Natural killer cell treated with Interleukin-12 subunit alpha and Interleukin-12 subunit beta and Interleukin-15 and Interleukin-18, amount 100 ng/mL, for 72 hours (primary cell): ENCODE results near the gene ABCB9. TPM values are rescaled to one million over a fixed set of nuclear protein-coding genes. Genes with fewer than 3 reads are reported as not detected.

Experiments used
- ATAC-seq, 2 donors: fragments of 150-1000 bp; cut with Tn5 transposase in 1 of 2; sonication (Bioruptor Pico), chemical (Tn5 transposase) in 1 of 2; 2 replicates each; pipeline ENCODE4 v1.10.0; 2021
- DNase-seq: peaks from one replicate; pipeline ENCODE4 v3.0.0; 2022; ENCODE audit warnings: low spot score
- H3K27ac Mint-ChIP-seq, 2 donors: 1 replicate in 1 of 2; 2 replicates in 1 of 2; pipeline ENCODE4 v1.8.0; 2022; ENCODE audit warnings: mixed read lengths in 2 of 2, mild to moderate bottlenecking in 1 of 2, moderate library complexity in 1 of 2
- H3K27me3 Mint-ChIP-seq, 2 donors: 1 replicate in 1 of 2; 2 replicates in 1 of 2; pipeline ENCODE4 v1.8.0; 2022; ENCODE audit warnings: mixed read lengths in 2 of 2
- H3K36me3 Mint-ChIP-seq: one replicate; pipeline ENCODE4 v1.8.0; 2022; ENCODE audit warnings: mixed read lengths
- H3K4me1 Mint-ChIP-seq, 2 donors: 1 replicate in 1 of 2; 2 replicates in 1 of 2; pipeline ENCODE4 v1.8.0; 2022; ENCODE audit warnings: low read depth in 2 of 2, mixed read lengths in 2 of 2, mild to moderate bottlenecking in 1 of 2
- H3K4me3 Mint-ChIP-seq: one replicate; pipeline ENCODE4 v1.8.0; 2022; ENCODE audit warnings: mixed read lengths
- H3K9me3 Mint-ChIP-seq: 2 replicates; pipeline ENCODE4 v1.8.0; 2022; ENCODE audit warnings: mixed read lengths
- total RNA-seq, 2 donors: library from RNA; stranded (reverse); gene quantifications; one replicate each; pipeline ENCODE4 v1.2.3, GENCODE V29; 2022

ABCB9 gene
- total RNA-seq, 2 donors from 2014 or later, result 4.5 to 6.3 TPM

- H3K27ac Mint-ChIP-seq, result no peak overlapping the region
- no peak for DNase-seq
- H3K4me1 Mint-ChIP-seq, result peaks cover 3 to 5% of the 10 kb centered on the region in 2 donors
- ATAC-seq, result no peak
- no peaks in the 10 kb centered on the region for H3K27me3 Mint-ChIP-seq
- no peaks in the 10 kb centered on the region for H3K9me3 Mint-ChIP-seq
- H3K36me3 Mint-ChIP-seq, result no peaks in the 10 kb centered on the region
- no peak overlapping the region for H3K4me3 Mint-ChIP-seq
Measured at GRCh38 chr12:122989874-122990419, 23.7 kb upstream of the ABCB9 start.

- peaks cover 9 to 11% of the 10 kb centered on the region in 2 donors for H3K4me1 Mint-ChIP-seq
- no peaks in the 10 kb centered on the region for H3K9me3 Mint-ChIP-seq
- DNase-seq (no peak), ATAC-seq (no peak)
- no peak overlapping the region for H3K27ac Mint-ChIP-seq
- H3K36me3 Mint-ChIP-seq, result no peaks in the 10 kb centered on the region
- no peak overlapping the region for H3K4me3 Mint-ChIP-seq
- H3K27me3 Mint-ChIP-seq, result no peaks in the 10 kb centered on the region
Measured at GRCh38 chr12:122989225-122989839, 23.1 kb upstream of the ABCB9 start.

- no peaks in the 10 kb centered on the region for H3K27me3 Mint-ChIP-seq
- no peak for DNase-seq
- no peak overlapping the region for H3K27ac Mint-ChIP-seq
- H3K4me3 Mint-ChIP-seq, result no peak overlapping the region
- no peak for ATAC-seq
- no peaks in the 10 kb centered on the region for H3K36me3 Mint-ChIP-seq
- no peaks in the 10 kb centered on the region for H3K9me3 Mint-ChIP-seq
- peaks cover 11 to 14% of the 10 kb centered on the region in 2 donors for H3K4me1 Mint-ChIP-seq
Measured at GRCh38 chr12:122988612-122989212, 22.4 kb upstream of the ABCB9 start.

DNA sequence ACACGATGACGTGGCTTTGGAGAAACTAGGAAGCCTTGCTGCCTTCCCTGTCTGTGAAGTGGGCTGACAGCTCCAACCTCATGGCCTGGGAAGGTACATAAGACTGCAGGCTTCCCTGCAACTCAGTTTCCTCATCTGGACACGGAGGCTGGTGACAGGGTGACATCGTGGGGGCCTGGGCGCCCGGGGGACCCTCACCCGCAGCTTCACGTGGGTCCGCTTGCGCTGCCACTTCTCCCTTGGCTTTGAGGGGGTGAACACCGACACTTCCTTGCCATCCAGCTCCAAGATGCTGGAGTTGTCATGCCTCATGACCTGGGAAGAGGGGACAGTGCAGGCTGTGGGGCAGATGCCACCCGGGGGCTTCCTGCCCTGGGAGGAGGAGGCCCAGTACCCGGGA is 21.8 kb upstream of the ABCB9 start:
- Mint-ChIP-seq H3K27ac (no peak overlapping the region), H3K4me3 (no peak overlapping the region), H3K27me3 (no peaks in the 10 kb centered on the region), H3K36me3 (no peaks in the 10 kb centered on the region), H3K4me1 (peaks cover 15 to 21% of the 10 kb centered on the region in 2 donors), H3K9me3 (no peaks in the 10 kb centered on the region)
- ATAC-seq, result no peak
- no peak for DNase-seq

- Mint-ChIP-seq H3K27ac (no peak overlapping the region), H3K27me3 (no peaks in the 10 kb centered on the region), H3K4me1 (peaks cover 18 to 24% of the 10 kb centered on the region in 2 donors), H3K9me3 (no peaks in the 10 kb centered on the region), H3K36me3 (no peaks in the 10 kb centered on the region), H3K4me3 (no peak overlapping the region)
- ATAC-seq, result no peak
- no peak for DNase-seq
Measured at GRCh38 chr12:122987086-122987951, 21.1 kb upstream of the ABCB9 start.

DNA sequence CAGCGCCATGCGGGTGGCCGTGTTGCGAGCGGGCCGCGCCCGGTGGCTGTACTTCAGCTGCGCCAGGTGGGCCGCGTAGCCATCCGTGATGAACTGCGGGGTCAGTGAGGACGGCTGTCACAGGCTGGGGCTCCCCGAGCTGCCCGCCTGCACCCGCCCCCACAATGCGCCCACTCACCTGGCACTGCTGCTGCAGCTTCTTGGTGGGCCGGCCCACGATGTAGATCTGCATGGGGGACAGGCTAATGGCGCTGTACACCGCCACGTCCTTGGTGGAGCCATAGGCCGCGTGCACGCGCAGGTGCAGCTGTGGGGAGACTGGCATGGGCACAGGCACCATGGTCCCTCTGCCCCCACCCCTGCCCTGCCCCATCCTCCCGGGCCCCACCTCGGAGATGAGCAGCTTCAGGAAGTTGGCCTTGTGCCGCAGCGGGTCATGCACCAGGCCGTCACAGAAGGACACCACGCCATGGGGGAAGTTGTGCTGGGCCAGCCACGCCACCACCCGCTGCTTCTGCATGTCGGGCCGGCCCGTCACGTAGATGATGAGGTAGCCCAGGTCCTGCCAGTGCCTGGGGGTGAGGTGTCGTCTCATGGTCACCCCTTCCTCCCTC is 20.1 kb upstream of the ABCB9 start:
- DNase-seq (no peak), ATAC-seq (no peak)
- Mint-ChIP-seq H3K36me3 (no peaks in the 10 kb centered on the region), H3K4me3 (no peak overlapping the region), H3K27me3 (no peaks in the 10 kb centered on the region), H3K4me1 (peaks cover 23 to 30% of the 10 kb centered on the region in 2 donors), H3K9me3 (no peaks in the 10 kb centered on the region), H3K27ac (no peak overlapping the region)

- H3K4me1 Mint-ChIP-seq, result peaks cover 24 to 30% of the 10 kb centered on the region in 2 donors
- DNase-seq, result no peak
- H3K9me3 Mint-ChIP-seq, result no peaks in the 10 kb centered on the region
- no peak overlapping the region for H3K4me3 Mint-ChIP-seq
- H3K27ac Mint-ChIP-seq, result peak overlapping the region; percentile 74 to 91
- H3K36me3 Mint-ChIP-seq, result no peaks in the 10 kb centered on the region
- no peak for ATAC-seq
- no peaks in the 10 kb centered on the region for H3K27me3 Mint-ChIP-seq
Measured at GRCh38 chr12:122985338-122986257, 19.3 kb upstream of the ABCB9 start.

GRCh38 chr12:122984612-122985337 is 18.5 kb upstream of the ABCB9 start:
- ATAC-seq (no peak), DNase-seq (no peak)
- Mint-ChIP-seq H3K4me1 (peaks cover 24 to 34% of the 10 kb centered on the region in 2 donors), H3K36me3 (no peaks in the 10 kb centered on the region), H3K27me3 (no peaks in the 10 kb centered on the region), H3K9me3 (no peaks in the 10 kb centered on the region), H3K4me3 (peak overlapping the region; percentile 36), H3K27ac (peak overlapping the region; percentile 74 to 91)

DNA sequence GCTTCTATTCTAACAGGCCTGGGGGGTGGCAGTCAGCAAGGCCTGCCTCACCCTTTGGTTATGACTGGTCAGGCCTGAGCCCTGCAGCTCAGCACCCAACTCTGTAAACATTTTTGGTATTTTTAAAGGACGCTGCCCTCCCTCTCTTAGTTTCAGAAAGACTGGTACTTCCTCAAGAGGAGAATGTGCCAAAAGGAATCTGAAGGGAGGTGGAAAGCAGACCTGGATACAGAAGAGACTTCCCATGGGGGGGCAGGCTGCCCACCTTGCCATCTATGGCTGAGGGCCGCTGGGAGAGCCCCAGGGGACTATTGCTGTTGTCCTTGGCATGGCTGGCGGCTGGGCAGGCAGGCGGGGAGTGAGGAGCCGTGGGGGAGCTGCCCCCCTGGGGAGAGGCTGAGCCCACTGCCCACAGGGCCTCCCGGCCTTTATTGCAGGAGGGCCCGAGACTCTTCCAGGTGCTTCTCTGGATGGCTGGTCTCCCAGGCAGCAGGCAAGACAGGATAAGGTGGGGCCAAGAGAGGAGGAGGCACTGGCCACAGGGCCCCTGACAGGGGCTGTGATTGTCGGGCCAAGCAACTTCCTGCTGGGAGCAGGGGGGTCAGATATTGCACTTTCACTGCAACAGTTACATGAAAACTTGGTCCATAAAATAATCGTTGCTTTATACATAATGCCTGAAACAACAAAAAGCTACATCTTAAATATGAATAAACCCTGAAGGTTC is 17.7 kb upstream of the ABCB9 start:
- Mint-ChIP-seq H3K4me1 (peaks cover 24 to 34% of the 10 kb centered on the region in 2 donors), H3K9me3 (no peaks in the 10 kb centered on the region), H3K4me3 (peak overlapping the region; percentile 90), H3K27me3 (no peaks in the 10 kb centered on the region), H3K27ac (peak overlapping the region; percentile 74 to 91), H3K36me3 (no peaks in the 10 kb centered on the region)
- DNase-seq, result no peak
- ATAC-seq, result no peak

GRCh38 chr12:122982963-122983788 is 16.9 kb upstream of the ABCB9 start:
- Mint-ChIP-seq H3K27me3 (no peaks in the 10 kb centered on the region), H3K9me3 (no peaks in the 10 kb centered on the region), H3K4me3 (peak overlapping the region; percentile 90), H3K36me3 (no peaks in the 10 kb centered on the region), H3K4me1 (peaks cover 24 to 34% of the 10 kb centered on the region in 2 donors), H3K27ac (peak overlapping the region in 1 of 2 donors; percentile 91)
- DNase-seq (no peak), ATAC-seq (no peak)

DNA sequence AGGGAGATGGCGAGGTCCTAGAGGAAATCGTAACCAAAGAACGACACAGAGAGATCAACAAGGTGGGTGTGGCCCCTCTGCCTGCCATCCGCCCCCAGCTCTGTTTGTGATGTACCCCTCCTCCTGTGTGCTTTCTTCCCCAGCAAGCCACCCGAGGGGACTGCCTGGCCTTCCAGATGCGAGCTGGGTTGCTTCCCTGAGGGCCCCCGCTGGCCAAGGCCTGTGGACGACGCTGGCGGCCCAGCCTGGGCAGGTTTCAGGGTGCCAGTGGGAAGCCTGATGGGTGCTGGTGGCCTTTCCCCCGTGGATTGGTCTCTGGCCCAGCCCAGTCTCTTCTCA is 16.2 kb upstream of the ABCB9 start:
- Mint-ChIP-seq H3K36me3 (no peaks in the 10 kb centered on the region), H3K4me3 (peak overlapping the region; percentile 90), H3K27ac (peak overlapping the region in 1 of 2 donors; percentile 77), H3K4me1 (peaks cover 24 to 39% of the 10 kb centered on the region in 2 donors), H3K9me3 (no peaks in the 10 kb centered on the region), H3K27me3 (no peaks in the 10 kb centered on the region)
- ATAC-seq, result no peak
- no peak for DNase-seq
